CD4-positive, alpha-beta T cell (primary cell): ENCODE results near the gene COX4I1. TPM values are rescaled to one million over a fixed set of nuclear protein-coding genes. Genes with fewer than 3 reads are reported as not detected.

Experiments
- ATAC-seq: fragments of 200-7000 bp; cut with Tn5 transposase; one replicate; pipeline ENCODE4 v1.10.0; 2022; ENCODE audit warnings: mild to moderate bottlenecking; ENCODE audit not compliant: poor library complexity
- CTCF ChIA-PET: fragments of 350-600 bp; sonication (Branson Sonifier 250); formaldehyde crosslinking; loops from one replicate; lab custom pipeline; 2021; ENCODE audit warnings: antibody characterized with exemption, inconsistent platforms; lab: Charles Lee
- POLR2A ChIA-PET: fragments of 350-600 bp; sonication (Branson Sonifier 250); formaldehyde crosslinking; loops from one replicate; lab custom pipeline; 2021; ENCODE audit warnings: antibody characterized with exemption, inconsistent platforms; lab: Charles Lee
- DNase-seq, 14 experiments: peaks; one replicate each; pipeline ENCODE4 v3.0.0-alpha.2; 2013 to 2020; ENCODE audit warnings: mixed read lengths in 2 of 14
- H3K27ac ChIP-seq, 2 donors: one replicate each; pipeline versions ENCODE4 v1.5.1 to v1.7.0; 2013; ENCODE audit warnings: low read length in 2 of 2, low read depth in 1 of 2, mild to moderate bottlenecking in 1 of 2
- H3K27me3 ChIP-seq, 2 experiments: 1 replicate in 1 of 2; 2 replicates in 1 of 2; pipeline versions ENCODE4 v1.6.1 to v1.7.0; 2013; ENCODE audit warnings: low read length in 2 of 2, control low read depth in 1 of 2, mild to moderate bottlenecking in 1 of 2, moderate library complexity in 1 of 2; ENCODE audit not compliant: insufficient read depth in 2 of 2, control insufficient read depth in 1 of 2
- H3K36me3 ChIP-seq: one replicate; pipeline ENCODE4 v1.6.1; 2013; ENCODE audit warnings: low read length, control low read depth; ENCODE audit not compliant: insufficient read depth
- H3K4me1 ChIP-seq: one replicate; pipeline ENCODE4 v1.6.1; 2013; ENCODE audit warnings: low read length, control low read depth; ENCODE audit not compliant: insufficient read depth
- H3K4me3 ChIP-seq: one replicate; pipeline ENCODE4 v1.5.1; 2013; ENCODE audit warnings: mild to moderate bottlenecking, low read length, moderate library complexity
- H3K9me3 ChIP-seq, 2 experiments: 1 replicate in 1 of 2; 2 replicates in 1 of 2; pipeline versions ENCODE4 v1.6.1 to v1.7.0; 2013; ENCODE audit warnings: low read length in 2 of 2, mild to moderate bottlenecking in 2 of 2, control low read depth in 1 of 2, moderate library complexity in 1 of 2; ENCODE audit not compliant: control insufficient read depth in 1 of 2, insufficient read depth in 1 of 2
- H3K27ac Mint-ChIP-seq: one replicate; pipeline ENCODE4 v1.8.0; 2020; ENCODE audit warnings: mixed read lengths
- H3K27me3 Mint-ChIP-seq: one replicate; pipeline ENCODE4 v1.8.0; 2021; ENCODE audit warnings: mixed read lengths
- H3K36me3 Mint-ChIP-seq: one replicate; pipeline ENCODE4 v1.8.0; 2021; ENCODE audit warnings: low read depth, mixed read lengths
- H3K4me1 Mint-ChIP-seq: one replicate; pipeline ENCODE4 v1.8.0; 2021; ENCODE audit warnings: low read depth, mixed read lengths
- H3K4me3 Mint-ChIP-seq: one replicate; pipeline ENCODE4 v1.8.0; 2020; ENCODE audit warnings: mild to moderate bottlenecking, mixed read lengths
- H3K9me3 Mint-ChIP-seq: one replicate; pipeline ENCODE4 v1.8.0; 2020; ENCODE audit warnings: mixed read lengths
- intact Hi-C, 2 experiments: fragments of 100-400 bp; cut with DNase I in 1 of 2; cut with micrococcal nuclease in 1 of 2; formaldehyde crosslinking; loops; one replicate each; pipeline versions ENCODE4 v1.15.1 to v1.9.0; 2023 to 2025; cut with DNase I, micrococcal nuclease
- total RNA-seq, 174 experiments: library from RNA in 2 of 174; stranded (reverse) in 2 of 174; gene quantifications; one replicate each; pipeline ENCODE4 v1.2.3 and lab custom pipeline; 2021 to 2026
- TF ChIP-seq, protein P1 (sequence below): fragments of 200-600 bp; IDR thresholded peaks from one replicate; pipeline ENCODE4 v1.8.0; 2022; ENCODE audit warnings: antibody characterized with exemption, mild to moderate bottlenecking

The COX4I1 gene
- total RNA-seq, 2 experiments from 2014 or later: 749 to 750 TPM

DNA sequence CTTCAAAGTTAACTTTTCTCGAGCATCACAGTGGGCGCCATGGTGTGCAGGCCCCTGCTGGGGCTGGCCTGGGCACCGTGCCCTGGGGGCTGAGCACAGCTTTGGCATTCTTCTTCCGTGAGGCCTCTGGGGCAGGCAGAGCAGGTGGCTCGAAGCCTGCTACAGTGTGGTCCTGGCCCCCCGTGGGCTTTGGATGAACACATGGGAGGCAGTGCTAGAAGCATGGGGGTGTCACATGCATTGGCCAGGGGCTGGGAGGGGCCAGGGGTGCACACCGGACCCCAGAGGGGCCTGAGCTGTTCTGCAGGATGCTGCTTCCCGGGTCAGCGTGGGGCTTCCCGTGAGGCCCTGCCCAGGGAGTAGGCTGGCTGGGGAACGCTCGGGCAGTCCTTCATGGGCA, 36.5 kb upstream of the COX4I1 start:
- Histone ChIP-seq H3K4me1 (peaks cover 11% of the 10 kb centered on the region), H3K27ac (no peak overlapping the region), H3K4me3 (no peak overlapping the region), H3K27me3 (peaks cover 0 to 10% of the 10 kb centered on the region in 2 experiments), H3K36me3 (no peaks in the 10 kb centered on the region), H3K9me3 (no peaks in the 10 kb centered on the region)
- ATAC-seq (no peak), DNase-seq (no peak)
- Mint-ChIP-seq H3K27ac (no peak overlapping the region), H3K36me3 (no peaks in the 10 kb centered on the region), H3K9me3 (no peaks in the 10 kb centered on the region), H3K4me1 (peaks cover 8% of the 10 kb centered on the region), H3K27me3 (peaks cover 21% of the 10 kb centered on the region), H3K4me3 (no peak overlapping the region)
- CTCF ChIA-PET: no interaction called here
- TF ChIP-seq, protein P1, sequence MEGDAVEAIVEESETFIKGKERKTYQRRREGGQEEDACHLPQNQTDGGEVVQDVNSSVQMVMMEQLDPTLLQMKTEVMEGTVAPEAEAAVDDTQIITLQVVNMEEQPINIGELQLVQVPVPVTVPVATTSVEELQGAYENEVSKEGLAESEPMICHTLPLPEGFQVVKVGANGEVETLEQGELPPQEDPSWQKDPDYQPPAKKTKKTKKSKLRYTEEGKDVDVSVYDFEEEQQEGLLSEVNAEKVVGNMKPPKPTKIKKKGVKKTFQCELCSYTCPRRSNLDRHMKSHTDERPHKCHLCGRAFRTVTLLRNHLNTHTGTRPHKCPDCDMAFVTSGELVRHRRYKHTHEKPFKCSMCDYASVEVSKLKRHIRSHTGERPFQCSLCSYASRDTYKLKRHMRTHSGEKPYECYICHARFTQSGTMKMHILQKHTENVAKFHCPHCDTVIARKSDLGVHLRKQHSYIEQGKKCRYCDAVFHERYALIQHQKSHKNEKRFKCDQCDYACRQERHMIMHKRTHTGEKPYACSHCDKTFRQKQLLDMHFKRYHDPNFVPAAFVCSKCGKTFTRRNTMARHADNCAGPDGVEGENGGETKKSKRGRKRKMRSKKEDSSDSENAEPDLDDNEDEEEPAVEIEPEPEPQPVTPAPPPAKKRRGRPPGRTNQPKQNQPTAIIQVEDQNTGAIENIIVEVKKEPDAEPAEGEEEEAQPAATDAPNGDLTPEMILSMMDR: no peak
- intact Hi-C loops: no loop called here
- POLR2A ChIA-PET: no interaction called here

DNA sequence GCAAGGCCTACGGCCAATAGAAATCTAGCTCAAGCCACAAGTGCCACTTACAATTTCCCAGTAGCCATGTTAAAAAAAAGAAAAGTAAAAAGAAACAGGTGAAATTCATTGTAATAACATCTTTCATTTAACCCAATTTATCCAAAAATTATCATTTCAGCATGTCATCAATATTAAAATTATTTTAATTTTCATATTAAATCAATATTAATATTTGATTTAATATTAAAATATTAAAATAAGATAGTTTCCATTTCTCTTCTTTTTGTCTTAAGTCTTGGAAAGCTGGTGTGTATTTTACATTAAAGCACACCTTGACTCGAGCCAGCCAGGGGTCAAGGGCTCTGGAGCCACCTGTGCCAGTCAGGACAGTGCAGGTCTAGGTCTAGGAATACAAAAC, 35.9 kb upstream of the COX4I1 start:
- no peak for ATAC-seq
- H3K9me3 Mint-ChIP-seq: no peaks in the 10 kb centered on the region
- H3K36me3 Mint-ChIP-seq: no peaks in the 10 kb centered on the region
- TF ChIP-seq, protein P1: no peak
- intact Hi-C loops: no loop called here
- DNase-seq: no peak
- ChIA-PET POLR2A (no interaction called here), CTCF (no interaction called here)
- peaks cover 8% of the 10 kb centered on the region for H3K4me1 Mint-ChIP-seq
- H3K4me1 ChIP-seq: peaks cover 11% of the 10 kb centered on the region
- H3K4me3 ChIP-seq: no peak overlapping the region
- H3K27me3 ChIP-seq: peaks cover 0 to 8% of the 10 kb centered on the region in 2 experiments
- peaks cover 18% of the 10 kb centered on the region for H3K27me3 Mint-ChIP-seq
- H3K27ac Mint-ChIP-seq: no peak overlapping the region
- H3K27ac ChIP-seq: no peak overlapping the region
- H3K9me3 ChIP-seq: no peaks in the 10 kb centered on the region
- H3K36me3 ChIP-seq: no peaks in the 10 kb centered on the region
- no peak overlapping the region for H3K4me3 Mint-ChIP-seq

DNA sequence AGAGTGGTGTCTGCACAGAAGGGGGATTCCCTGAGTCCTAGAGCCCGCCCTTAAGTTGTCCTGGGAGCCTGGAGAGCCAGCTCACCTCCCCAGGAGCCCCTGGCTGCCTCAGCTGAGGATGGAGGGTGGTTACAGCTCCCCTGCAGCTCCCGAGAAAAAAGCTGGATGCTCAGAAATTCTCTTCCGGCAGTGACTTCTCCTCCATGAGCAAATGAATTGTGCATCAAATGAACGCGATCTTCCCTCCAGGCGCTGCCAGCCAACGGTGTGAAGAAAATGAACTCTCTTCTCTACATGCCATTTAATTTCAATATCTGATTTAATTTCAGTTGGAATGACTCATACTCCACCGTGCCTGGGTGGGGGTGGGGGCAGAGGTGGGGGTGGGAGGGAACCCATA, 34.3 kb upstream of the COX4I1 start:
- no peaks in the 10 kb centered on the region for H3K4me1 Mint-ChIP-seq
- no peak for ATAC-seq
- H3K36me3 Mint-ChIP-seq: no peaks in the 10 kb centered on the region
- no peak overlapping the region for H3K4me3 Mint-ChIP-seq
- TF ChIP-seq, protein P1: no peak
- H3K27me3 Mint-ChIP-seq: peaks cover 2% of the 10 kb centered on the region
- no peak overlapping the region for H3K4me3 ChIP-seq
- no peaks in the 10 kb centered on the region for H3K36me3 ChIP-seq
- POLR2A ChIA-PET: no interaction called here
- no peaks in the 10 kb centered on the region for H3K27me3 ChIP-seq
- H3K27ac Mint-ChIP-seq: no peak overlapping the region
- H3K9me3 Mint-ChIP-seq: no peaks in the 10 kb centered on the region
- CTCF ChIA-PET: no interaction called here
- no peak for DNase-seq
- no peak overlapping the region for H3K27ac ChIP-seq
- H3K9me3 ChIP-seq: no peaks in the 10 kb centered on the region
- H3K4me1 ChIP-seq: no peaks in the 10 kb centered on the region
- intact Hi-C loops: no loop called here
